Uterus (tissue), 4 donors: Measurements from ENCODE around the gene SMIM1. TPM values are rescaled to one million over a fixed set of nuclear protein-coding genes. Genes with fewer than 3 reads are reported as not detected.
A peak's percentile ranks its signal among the peaks of the same experiment; 100 is the strongest.

ENCODE experiments used
- DNase-seq, 2 donors: peaks; one replicate each; pipeline ENCODE4 v3.0.0-alpha.2; 2019 to 2020
- H3K27ac ChIP-seq, 2 donors: fragments of 200-600 bp; sonication (generic); 1 replicate in 1 of 2; 2 replicates in 1 of 2; pipeline ENCODE4 v1.5.1; 2016 to 2018
- H3K27me3 ChIP-seq, 2 donors: fragments of 200-600 bp; sonication (generic); one replicate each; pipeline ENCODE4 v1.5.1; 2018 to 2019; ENCODE audit warnings: control low read depth in 1 of 2
- H3K36me3 ChIP-seq, 2 donors: fragments of 200-600 bp; sonication (generic); one replicate each; pipeline ENCODE4 v1.5.1; 2019; ENCODE audit warnings: control low read depth in 1 of 2
- H3K4me1 ChIP-seq, 2 donors: fragments of 200-600 bp; sonication (generic); one replicate each; pipeline ENCODE4 v1.5.1; 2018 to 2019; ENCODE audit warnings: control low read depth in 1 of 2
- H3K4me3 ChIP-seq, 2 donors: fragments of 200-600 bp; sonication (generic); 1 replicate in 1 of 2; 2 replicates in 1 of 2; pipeline ENCODE4 v1.5.1; 2018 to 2019; ENCODE audit warnings: mild to moderate bottlenecking in 1 of 2
- H3K9me3 ChIP-seq, 2 donors: fragments of 200-600 bp; sonication (generic); one replicate each; pipeline ENCODE4 v1.5.1; 2019; ENCODE audit warnings: control low read depth in 1 of 2
- POLR2A ChIP-seq, 2 donors: fragments of 450-650 bp; IDR thresholded peaks; one replicate each; pipeline ENCODE4 v1.6.1; 2016; ENCODE audit warnings: antibody characterized with exemption in 2 of 2, mild to moderate bottlenecking in 1 of 2, moderate library complexity in 1 of 2
- intact Hi-C: fragments of 100-400 bp; cut with DNase I; formaldehyde crosslinking; loops from one replicate; pipeline ENCODE4 v1.15.1; 2023; ENCODE audit warnings: low total_unique reads
- total RNA-seq, 4 donors: library from RNA; depleted of rRNA in 3 of 4; stranded (reverse); fragments of >200 nt in 3 of 4; gene quantifications; one replicate each; pipeline versions ENCODE4 v1.1.0 to v1.2.4, GENCODE V29; 2014 to 2023
- TF ChIP-seq, protein P1 (sequence below), 4 experiments: fragments of 200-600 bp in 2 of 4; fragments of 450-650 bp in 2 of 4; sonication (generic) in 2 of 4; IDR thresholded peaks; one replicate each; pipeline ENCODE4 v1.5.1; 2016 to 2019; ENCODE audit warnings: antibody characterized with exemption in 4 of 4, mild to moderate bottlenecking in 2 of 4, moderate library complexity in 1 of 4
- donor health status: DM: yes; HTN: yes; CAD: no.

SMIM1 gene
- total RNA-seq, 4 donors from 2014 or later = 4.4 to 15.4 TPM; not detected in 2

DNA sequence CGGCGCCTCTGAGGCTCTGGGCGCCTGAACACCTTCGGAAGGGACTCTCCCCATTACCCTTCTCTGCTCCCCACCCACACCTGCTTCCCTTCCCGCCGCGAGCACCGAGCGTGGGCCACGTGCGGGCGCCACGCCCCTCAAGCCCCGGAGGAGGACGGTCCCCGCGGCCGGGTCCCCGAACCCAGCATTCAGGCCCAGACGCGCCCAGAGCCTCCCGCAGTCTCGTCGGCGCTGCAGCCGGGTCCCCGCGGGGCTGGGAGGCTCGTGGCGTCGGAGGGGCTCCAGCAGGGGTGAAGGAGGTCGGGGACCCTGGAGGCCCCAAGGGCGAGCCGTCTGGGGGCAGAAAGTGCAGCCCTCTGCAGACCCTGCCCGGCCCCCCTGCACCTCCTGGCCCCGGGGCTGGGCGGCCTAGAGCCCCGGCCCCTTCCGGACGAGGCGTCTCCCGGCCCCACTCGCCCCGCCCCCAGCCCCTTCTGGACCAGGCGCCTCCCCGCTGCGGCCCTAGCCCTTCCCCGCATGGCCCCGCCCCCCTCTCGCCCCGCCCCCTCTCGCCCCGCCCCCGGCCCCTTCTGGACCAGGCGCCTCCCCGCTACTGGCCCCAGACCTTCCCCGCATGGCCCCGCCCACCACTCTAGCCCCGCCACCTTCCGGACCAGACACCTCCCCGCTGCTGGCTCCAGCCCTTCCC is 378 bp upstream of the SMIM1 start:
- H3K4me1 ChIP-seq = peaks cover 0 to 10% of the 10 kb centered on the region in 2 donors
- intact Hi-C loops = no loop called here
- peak in 1 of 2 donors; percentile 58 for TF ChIP-seq POLR2A (IDR thresholded peaks at IDR 0.05)
- TF ChIP-seq, protein P1, sequence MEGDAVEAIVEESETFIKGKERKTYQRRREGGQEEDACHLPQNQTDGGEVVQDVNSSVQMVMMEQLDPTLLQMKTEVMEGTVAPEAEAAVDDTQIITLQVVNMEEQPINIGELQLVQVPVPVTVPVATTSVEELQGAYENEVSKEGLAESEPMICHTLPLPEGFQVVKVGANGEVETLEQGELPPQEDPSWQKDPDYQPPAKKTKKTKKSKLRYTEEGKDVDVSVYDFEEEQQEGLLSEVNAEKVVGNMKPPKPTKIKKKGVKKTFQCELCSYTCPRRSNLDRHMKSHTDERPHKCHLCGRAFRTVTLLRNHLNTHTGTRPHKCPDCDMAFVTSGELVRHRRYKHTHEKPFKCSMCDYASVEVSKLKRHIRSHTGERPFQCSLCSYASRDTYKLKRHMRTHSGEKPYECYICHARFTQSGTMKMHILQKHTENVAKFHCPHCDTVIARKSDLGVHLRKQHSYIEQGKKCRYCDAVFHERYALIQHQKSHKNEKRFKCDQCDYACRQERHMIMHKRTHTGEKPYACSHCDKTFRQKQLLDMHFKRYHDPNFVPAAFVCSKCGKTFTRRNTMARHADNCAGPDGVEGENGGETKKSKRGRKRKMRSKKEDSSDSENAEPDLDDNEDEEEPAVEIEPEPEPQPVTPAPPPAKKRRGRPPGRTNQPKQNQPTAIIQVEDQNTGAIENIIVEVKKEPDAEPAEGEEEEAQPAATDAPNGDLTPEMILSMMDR (IDR thresholded peaks at IDR 0.05) = no peak
- H3K36me3 ChIP-seq = no peaks in the 10 kb centered on the region
- H3K27me3 ChIP-seq = no peaks in the 10 kb centered on the region
- no peaks in the 10 kb centered on the region for H3K9me3 ChIP-seq
- DNase-seq = peak; percentile 91 to 95
- peak overlapping the region; percentile 70 to 94 for H3K27ac ChIP-seq
- peak overlapping the region; percentile 48 to 55 for H3K4me3 ChIP-seq

DNA sequence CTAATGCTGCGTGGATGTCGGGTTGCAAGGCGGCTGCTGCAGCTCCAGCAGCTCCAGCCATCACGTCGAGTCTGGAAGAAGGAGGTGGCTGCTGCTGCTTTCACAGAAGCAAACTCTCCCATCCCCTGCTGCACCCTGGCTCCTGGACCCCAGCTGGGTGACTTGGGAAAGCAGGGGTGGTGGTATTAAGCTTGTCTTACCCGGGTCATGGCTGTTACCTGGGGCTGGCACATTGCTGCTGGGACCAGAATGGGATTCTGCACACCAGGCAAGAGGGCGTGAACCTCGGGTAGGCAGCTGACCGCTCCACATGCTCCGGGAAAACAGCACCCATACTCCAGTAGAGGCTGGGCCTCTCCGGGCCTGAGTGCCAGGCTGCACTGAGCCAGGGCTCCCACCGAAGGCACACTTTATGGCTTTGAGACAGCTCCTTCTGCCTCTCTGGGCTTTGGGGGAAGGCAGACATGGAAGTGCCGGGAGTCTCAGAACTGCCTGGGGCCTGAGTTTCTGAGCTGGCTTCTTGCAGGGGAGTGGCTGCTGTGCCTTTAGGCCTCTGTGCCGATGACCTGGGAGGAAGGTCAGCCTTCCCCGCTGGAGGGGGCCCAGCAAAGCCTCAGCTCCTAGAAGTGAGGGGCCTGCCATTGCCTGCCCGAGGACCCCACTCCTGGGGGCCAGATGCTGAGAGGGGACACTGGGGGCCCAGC is 1.2 kb downstream of the SMIM1 start:
- TF ChIP-seq POLR2A (IDR thresholded peaks at IDR 0.05) = no peak
- TF ChIP-seq, protein P1 (IDR thresholded peaks at IDR 0.05) = no peak
- intact Hi-C loops = no loop called here
- peak overlapping the region; percentile 70 to 94 for H3K27ac ChIP-seq

GRCh38 chr1:3774276-3774945 is 1.9 kb downstream of the SMIM1 start:
- no peak for DNase-seq
- intact Hi-C loops = no loop called here
- Histone ChIP-seq H3K27ac (peak overlapping the region in 1 of 2 donors; percentile 94), H3K9me3 (no peaks in the 10 kb centered on the region), H3K27me3 (no peaks in the 10 kb centered on the region), H3K4me3 (no peak overlapping the region), H3K36me3 (no peaks in the 10 kb centered on the region), H3K4me1 (peaks cover 0 to 10% of the 10 kb centered on the region in 2 donors)
- no peak for TF ChIP-seq POLR2A (IDR thresholded peaks at IDR 0.05)
- TF ChIP-seq, protein P1 (IDR thresholded peaks at IDR 0.05) = no peak

More for the DNA sequence above, 1.2 kb downstream of the SMIM1 start:
- no peak for DNase-seq
- Histone ChIP-seq H3K9me3 (no peaks in the 10 kb centered on the region), H3K4me1 (peaks cover 0 to 10% of the 10 kb centered on the region in 2 donors), H3K4me3 (no peak overlapping the region), H3K27me3 (no peaks in the 10 kb centered on the region), H3K36me3 (no peaks in the 10 kb centered on the region)

DNA sequence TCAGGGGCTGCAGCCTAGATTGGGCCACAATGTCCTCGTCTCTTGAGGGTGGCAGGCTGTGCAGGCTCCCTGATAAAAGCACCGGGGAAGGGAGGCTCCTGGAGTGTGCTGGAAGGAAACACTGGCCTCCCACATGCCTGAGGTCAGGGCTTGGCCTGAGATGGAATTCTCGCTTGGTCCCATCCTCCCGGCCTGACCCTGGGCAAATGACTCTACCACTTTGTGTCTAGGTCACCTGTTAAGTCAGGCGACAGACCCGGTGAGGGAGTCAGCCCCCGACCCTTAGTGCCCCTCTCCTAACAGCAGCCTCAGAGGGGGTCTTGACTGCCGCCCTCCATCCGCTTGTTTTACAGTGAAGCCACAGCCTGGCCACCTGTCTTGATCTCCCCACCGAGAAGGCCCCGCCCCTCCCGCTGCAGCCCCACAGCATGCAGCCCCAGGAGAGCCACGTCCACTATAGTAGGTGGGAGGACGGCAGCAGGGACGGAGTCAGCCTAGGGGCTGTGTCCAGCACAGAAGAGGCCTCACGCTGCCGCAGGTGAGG is 2.5 kb downstream of the SMIM1 start:
- no peak for DNase-seq
- Histone ChIP-seq H3K4me3 (no peak overlapping the region), H3K36me3 (no peaks in the 10 kb centered on the region), H3K4me1 (peaks cover 0 to 10% of the 10 kb centered on the region in 2 donors), H3K9me3 (no peaks in the 10 kb centered on the region), H3K27me3 (no peaks in the 10 kb centered on the region), H3K27ac (peak overlapping the region in 1 of 2 donors; percentile 25)
- no peak for TF ChIP-seq POLR2A (IDR thresholded peaks at IDR 0.05)
- TF ChIP-seq, protein P1 (IDR thresholded peaks at IDR 0.05) = no peak
- intact Hi-C loops = no loop called here
